ENCODE results near the gene NSD2. TPM values are rescaled to one million over a fixed set of nuclear protein-coding genes. Genes with fewer than 3 reads are reported as not detected.
A peak's percentile ranks its signal among the peaks of the same experiment; 100 is the strongest.

Gene NSD2
- total RNA-seq, 1 experiment from 2014 or later, result 136 TPM

DNA sequence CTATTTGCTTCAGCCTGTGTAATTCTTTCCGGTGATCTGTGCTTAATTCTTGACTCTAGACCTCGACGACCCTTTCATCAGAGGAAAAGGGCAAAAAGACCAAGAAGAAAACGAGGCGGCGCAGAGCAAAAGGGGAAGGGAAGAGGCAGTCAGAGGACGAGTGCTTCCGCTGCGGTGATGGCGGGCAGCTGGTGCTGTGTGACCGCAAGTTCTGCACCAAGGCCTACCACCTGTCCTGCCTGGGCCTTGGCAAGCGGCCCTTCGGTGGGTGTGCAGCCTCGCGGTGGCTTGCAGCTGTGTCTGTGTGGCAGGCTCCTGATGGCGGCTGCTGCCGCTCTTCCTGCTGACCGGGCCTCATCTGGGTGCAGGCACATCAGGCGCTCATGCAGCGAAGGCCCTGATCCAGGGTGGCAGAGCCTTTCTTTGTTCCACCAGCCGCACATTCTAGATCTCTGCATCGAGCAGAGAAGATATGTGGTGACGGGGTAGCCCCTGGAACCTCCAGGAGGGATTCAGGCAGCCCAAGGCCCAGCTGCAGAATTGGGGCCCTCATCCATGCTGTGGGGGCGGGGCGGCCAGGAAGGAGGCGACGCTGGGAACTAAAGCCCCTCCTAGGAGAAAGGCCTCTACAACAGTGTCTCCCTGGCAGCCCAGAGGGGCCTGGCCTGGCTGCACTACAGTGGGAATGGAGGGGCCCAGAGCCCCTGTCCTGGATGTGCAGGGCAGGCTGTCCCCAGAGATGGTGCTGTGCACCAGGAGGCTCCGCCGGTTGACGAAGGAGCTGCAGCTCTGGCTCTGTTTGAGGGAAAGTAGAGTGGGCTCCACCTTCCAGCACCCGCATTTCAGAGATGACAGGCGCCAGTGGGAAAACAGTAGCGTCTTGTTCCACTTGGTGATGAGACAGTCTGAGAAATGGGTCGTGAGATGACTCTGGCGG is 105.5 kb downstream of the NSD2 start:
- Histone ChIP-seq H2AK5ac (ENCODE audit: insufficient read length, low read length) (no peak overlapping the region), H3K4me2 (ENCODE audit: insufficient read depth, insufficient read length, low read length) (no peak overlapping the region), H3K14ac (ENCODE audit: insufficient read depth, low read length) (no peak overlapping the region), H3K9ac (ENCODE audit: extremely low read depth, insufficient read length, low read length) (no peak overlapping the region), H4K8ac (replicated peaks; ENCODE audit: insufficient read length, low read depth, low read length) (no peak overlapping the region), H3K4me1 (ENCODE audit: insufficient read depth, low read length) (no peaks in the 10 kb centered on the region), H4K91ac (ENCODE audit: insufficient read length, low read depth, low read length) (no peak overlapping the region), H3K79me1 (ENCODE audit: insufficient read depth, low read depth, low read length, poor library complexity, severe bottlenecking) (no peaks in the 10 kb centered on the region), H2BK15ac (ENCODE audit: low read depth, low read length) (no peak overlapping the region), H3K56ac (ENCODE audit: insufficient read length, low read depth, low read length) (no peak overlapping the region), H2BK20ac (ENCODE audit: low read depth, low read length, poor library complexity, severe bottlenecking) (no peak overlapping the region), H3K9me3 (ENCODE audit: control insufficient read depth, low read depth, low read length) (no peaks in the 10 kb centered on the region), H3K18ac (ENCODE audit: insufficient read length, low read depth, low read length) (no peak overlapping the region), H3T11ph (ENCODE audit: low read length) (no peak overlapping the region), H4K5ac (ENCODE audit: insufficient read length, low read depth, low read length) (no peak overlapping the region), H3K27me3 (ENCODE audit: insufficient read depth, low read length) (no peaks in the 10 kb centered on the region), H2BK12ac (ENCODE audit: insufficient read length, low read depth, low read length) (no peak overlapping the region), H3K27ac (ENCODE audit: insufficient read length, low read depth, low read length) (no peak overlapping the region), H2BK5ac (ENCODE audit: insufficient read length, low read length) (no peak overlapping the region), H3K23me2 (ENCODE audit: insufficient read length, low read depth, low read length, poor library complexity, severe bottlenecking) (no peaks in the 10 kb centered on the region), H3K23ac (ENCODE audit: insufficient read length, low read depth, low read length) (no peak overlapping the region), H4K20me1 (ENCODE audit: control insufficient read depth, insufficient read depth, insufficient read length) (no peaks in the 10 kb centered on the region), H3K79me2 (ENCODE audit: insufficient read depth, low read length) (no peaks in the 10 kb centered on the region), H2BK120ac (ENCODE audit: low read depth, low read length, poor library complexity, severe bottlenecking) (no peak overlapping the region), H3K4ac (ENCODE audit: low read depth, low read length) (no peak overlapping the region), H2AFZ (ENCODE audit: low read length) (no peak overlapping the region)
- WGBS (ENCODE audit: extremely low coverage, insufficient read length, low lambda C conversion rate), result no CpG with 5 or more reads among the region's 35 CpGs
- H3K27ac Mint-ChIP-seq, result peak overlapping the region in 1 of 3 experiments; percentile 26; a peak in 2 of 7 replicates
- peaks cover 0 to 8% of the 10 kb centered on the region in 2 experiments; a peak in 2 of 4 replicates for H3K4me1 Mint-ChIP-seq
- no peak overlapping the region for H3K4me3 Mint-ChIP-seq
- DNase-seq, result peak; percentile 26
- TF ChIP-seq, protein P1, sequence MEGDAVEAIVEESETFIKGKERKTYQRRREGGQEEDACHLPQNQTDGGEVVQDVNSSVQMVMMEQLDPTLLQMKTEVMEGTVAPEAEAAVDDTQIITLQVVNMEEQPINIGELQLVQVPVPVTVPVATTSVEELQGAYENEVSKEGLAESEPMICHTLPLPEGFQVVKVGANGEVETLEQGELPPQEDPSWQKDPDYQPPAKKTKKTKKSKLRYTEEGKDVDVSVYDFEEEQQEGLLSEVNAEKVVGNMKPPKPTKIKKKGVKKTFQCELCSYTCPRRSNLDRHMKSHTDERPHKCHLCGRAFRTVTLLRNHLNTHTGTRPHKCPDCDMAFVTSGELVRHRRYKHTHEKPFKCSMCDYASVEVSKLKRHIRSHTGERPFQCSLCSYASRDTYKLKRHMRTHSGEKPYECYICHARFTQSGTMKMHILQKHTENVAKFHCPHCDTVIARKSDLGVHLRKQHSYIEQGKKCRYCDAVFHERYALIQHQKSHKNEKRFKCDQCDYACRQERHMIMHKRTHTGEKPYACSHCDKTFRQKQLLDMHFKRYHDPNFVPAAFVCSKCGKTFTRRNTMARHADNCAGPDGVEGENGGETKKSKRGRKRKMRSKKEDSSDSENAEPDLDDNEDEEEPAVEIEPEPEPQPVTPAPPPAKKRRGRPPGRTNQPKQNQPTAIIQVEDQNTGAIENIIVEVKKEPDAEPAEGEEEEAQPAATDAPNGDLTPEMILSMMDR (conservative IDR thresholded peaks at IDR 0.05), result no peak
- peaks cover 29 to 88% (median 76%) of the 10 kb centered on the region in 3 experiments; a peak in 6 of 7 replicates for H3K36me3 Mint-ChIP-seq (ENCODE audit: insufficient read depth in 1 of 3, low read depth in 3 of 3)
- no peaks in the 10 kb centered on the region for H3K9me3 Mint-ChIP-seq
- no peaks in the 10 kb centered on the region for H3K27me3 Mint-ChIP-seq (ENCODE audit: low read depth)

Data from H9 (cell line).